ENCODE data around the gene CCDC196.

Gene CCDC196

GRCh38 chr14:66485910-66486421, at the start of gene CCDC196:
Gene CCDC196 (plus strand): TSS chr14:66486371. CDS start chr14:66486503, 132 bp downstream.
- TF ChIP-seq CTCF (IDR thresholded peaks at IDR 0.05; ENCODE audit: extremely low read depth, insufficient read depth, missing control alignments) = no peak
- no peak for DNase-seq (ENCODE audit: low spot score)
- in situ Hi-C loops (cut with MboI; ENCODE audit: low pct_unique_long_range_greater_than_20kb, low sequenced_read_pairs, unreplicated experiment) = loop anchor here (25.0 kb wide), 1 partner anchor 626 kb away; no protein-coding TSS in a partner anchor

- TF ChIP-seq CTCF (IDR thresholded peaks at IDR 0.05; ENCODE audit: extremely low read depth, insufficient read depth, missing control alignments) = no peak
- no peak for DNase-seq (ENCODE audit: low spot score)
- in situ Hi-C loops (cut with MboI; ENCODE audit: low pct_unique_long_range_greater_than_20kb, low sequenced_read_pairs, unreplicated experiment) = no loop called here
Measured at GRCh38 chr14:66440801-66441200, 45.4 kb upstream of the CCDC196 start.

- no peak for DNase-seq (ENCODE audit: low spot score)
- TF ChIP-seq CTCF (IDR thresholded peaks at IDR 0.05; ENCODE audit: extremely low read depth, insufficient read depth, missing control alignments) = no peak
- in situ Hi-C loops (cut with MboI; ENCODE audit: low pct_unique_long_range_greater_than_20kb, low sequenced_read_pairs, unreplicated experiment) = no loop called here
Measured at GRCh38 chr14:66442953-66443571, 43.1 kb upstream of the CCDC196 start.

GRCh38 chr14:66443785-66444184, 42.4 kb upstream of the CCDC196 start:
- DNase-seq (ENCODE audit: low spot score) = no peak
- in situ Hi-C loops (cut with MboI; ENCODE audit: low pct_unique_long_range_greater_than_20kb, low sequenced_read_pairs, unreplicated experiment) = no loop called here
- no peak for TF ChIP-seq CTCF (IDR thresholded peaks at IDR 0.05; ENCODE audit: extremely low read depth, insufficient read depth, missing control alignments)

- TF ChIP-seq CTCF (IDR thresholded peaks at IDR 0.05; ENCODE audit: extremely low read depth, insufficient read depth, missing control alignments) = no peak
- DNase-seq (ENCODE audit: low spot score) = no peak
- in situ Hi-C loops (cut with MboI; ENCODE audit: low pct_unique_long_range_greater_than_20kb, low sequenced_read_pairs, unreplicated experiment) = no loop called here
Measured at GRCh38 chr14:66444271-66444927, 41.8 kb upstream of the CCDC196 start.

GRCh38 chr14:66445936-66446335, 40.2 kb upstream of the CCDC196 start:
- DNase-seq (ENCODE audit: low spot score) = no peak
- in situ Hi-C loops (cut with MboI; ENCODE audit: low pct_unique_long_range_greater_than_20kb, low sequenced_read_pairs, unreplicated experiment) = no loop called here
- TF ChIP-seq CTCF (IDR thresholded peaks at IDR 0.05; ENCODE audit: extremely low read depth, insufficient read depth, missing control alignments) = no peak
